GM23338 (cell line): ENCODE data around the gene CXXC1. TPM values are rescaled to one million over a fixed set of nuclear protein-coding genes. Genes with fewer than 3 reads are reported as not detected.

ENCODE experiments used
- ATAC-seq: fragments of 200-7000 bp; cut with Tn5 transposase; 3 replicates; pipeline ENCODE4 v1.9.1; 2020
- DNase-seq: peaks from one replicate; pipeline ENCODE4 v3.0.0-alpha.2; 2015; ENCODE audit warnings: low spot score
- H2AFZ ChIP-seq: fragments of 200-600 bp; sonication (generic); 2 replicates; pipeline ENCODE4 v1.8.0; 2016; ENCODE audit warnings: antibody characterized with exemption, mild to moderate bottlenecking, moderate library complexity
- H3F3A ChIP-seq: fragments of 200-600 bp; sonication (generic); replicated peaks from 2 replicates; pipeline ENCODE4 v1.8.0; 2017; ENCODE audit warnings: antibody characterized with exemption, mixed run types, low read depth
- H3K27ac ChIP-seq: fragments of 200-600 bp; sonication (generic); 2 replicates; pipeline ENCODE4 v1.6.1; 2016; ENCODE audit warnings: low read depth
- H3K27me3 ChIP-seq: fragments of 200-600 bp; sonication (generic); 2 replicates; pipeline ENCODE4 v1.8.0; 2016; ENCODE audit warnings: mild to moderate bottlenecking, mixed run types, moderate library complexity; ENCODE audit not compliant: insufficient read depth
- H3K36me3 ChIP-seq: fragments of 200-600 bp; sonication (generic); 2 replicates; pipeline ENCODE4 v1.8.0; 2016; ENCODE audit warnings: mild to moderate bottlenecking; ENCODE audit not compliant: insufficient read depth
- H3K4me1 ChIP-seq: fragments of 200-600 bp; sonication (generic); 2 replicates; pipeline ENCODE4 v1.8.0; 2016; ENCODE audit warnings: mild to moderate bottlenecking, moderate library complexity; ENCODE audit not compliant: insufficient read depth
- H3K4me2 ChIP-seq: fragments of 200-600 bp; sonication (generic); 2 replicates; pipeline ENCODE4 v1.7.1; 2017; ENCODE audit warnings: mixed run types
- H3K4me3 ChIP-seq: fragments of 200-600 bp; sonication (generic); 2 replicates; pipeline ENCODE4 v1.6.1; 2016; ENCODE audit warnings: mixed run types
- H3K79me2 ChIP-seq: fragments of 200-600 bp; sonication (generic); replicated peaks from 2 replicates; pipeline ENCODE4 v1.8.0; 2017; ENCODE audit warnings: mild to moderate bottlenecking; ENCODE audit not compliant: insufficient read depth
- H3K9me2 ChIP-seq: fragments of 200-600 bp; sonication (generic); 2 replicates; pipeline ENCODE4 v1.8.0; 2017; ENCODE audit not compliant: insufficient read depth
- H4K20me1 ChIP-seq: fragments of 200-600 bp; sonication (generic); replicated peaks from 2 replicates; pipeline ENCODE4 v1.8.0; 2017; ENCODE audit warnings: mild to moderate bottlenecking; ENCODE audit not compliant: insufficient read depth
- H3K27ac Mint-ChIP-seq: 2 replicates; pipeline ENCODE4 v1.8.0; 2020; ENCODE audit warnings: inconsistent platforms, mild to moderate bottlenecking, moderate library complexity, mixed read lengths
- H3K27me3 Mint-ChIP-seq: 3 replicates; pipeline ENCODE4 v1.8.0; 2022; ENCODE audit warnings: low read depth, mild to moderate bottlenecking, moderate library complexity, mixed read lengths, inconsistent platforms; ENCODE audit not compliant: insufficient read depth, poor library complexity
- H3K36me3 Mint-ChIP-seq: 3 replicates; pipeline ENCODE4 v1.8.0; 2021; ENCODE audit warnings: low read depth, mild to moderate bottlenecking, inconsistent platforms, moderate library complexity, mixed read lengths
- H3K4me1 Mint-ChIP-seq: 3 replicates; pipeline ENCODE4 v1.8.0; 2020; ENCODE audit warnings: mild to moderate bottlenecking, inconsistent platforms, mixed read lengths
- H3K4me3 Mint-ChIP-seq: 3 replicates; pipeline ENCODE4 v1.8.0; 2021; ENCODE audit warnings: moderate library complexity, mild to moderate bottlenecking, inconsistent platforms, mixed read lengths
- H3K9me3 Mint-ChIP-seq: 3 replicates; pipeline ENCODE4 v1.8.0; 2020; ENCODE audit warnings: moderate library complexity, mild to moderate bottlenecking, inconsistent platforms, mixed read lengths
- ETS1 ChIP-seq: IDR thresholded peaks from 2 replicates; pipeline ENCODE4 v1.6.1; 2016; ENCODE audit warnings: antibody characterized with exemption
- JUNB ChIP-seq: IDR thresholded peaks from one replicate; pipeline ENCODE4 v1.6.1; 2016; ENCODE audit warnings: antibody characterized with exemption; ENCODE audit not compliant: unreplicated experiment
- POLR2AphosphoS5 ChIP-seq: IDR thresholded peaks from 2 replicates; pipeline ENCODE4 v1.6.1; 2016; ENCODE audit warnings: antibody characterized with exemption, low read depth
- ZNF331 ChIP-seq: fragments of 250-450 bp; sonication (Bioruptor Pico); IDR thresholded peaks from 2 replicates; pipeline ENCODE4 v1.5.0; 2020; ENCODE audit warnings: low read depth, mild to moderate bottlenecking, moderate library complexity
- ZNF462 ChIP-seq: fragments of 250-450 bp; sonication (Bioruptor Pico); IDR thresholded peaks from 2 replicates; pipeline ENCODE4 v1.5.0; 2020; ENCODE audit warnings: mild to moderate bottlenecking, moderate library complexity
- polyA plus RNA-seq: library from polyadenylated mRNA; unstranded; fragments of >200 nt; fragmentation: Nextera tagmentation; extraction: Ambion mirVana; gene quantifications from 2 replicates; pipeline ENCODE4 v1.2.1, GENCODE V29; 2016
- total RNA-seq: library from RNA; depleted of rRNA; stranded (reverse); fragments of >200 nt; shearing (Covaris generic); gene quantifications from 2 replicates; pipeline ENCODE4 v1.2.3, GENCODE V29; 2014

The CXXC1 gene
- total and polyA plus RNA-seq, 2 experiments from 2014 or later: 59.0 to 74.3 TPM

GRCh38 chr18:50313873-50314460 lies 26.5 kb upstream of the CXXC1 start (continued):
- TF ChIP-seq ZNF462 (CRISPR knock-in tag): no peak
- no peak for TF ChIP-seq JUNB
- TF ChIP-seq POLR2AphosphoS5: no peak
- no peak for TF ChIP-seq ZNF331 (CRISPR knock-in tag)

- no peaks in the 10 kb centered on the region for H3K4me1 Mint-ChIP-seq
- Histone ChIP-seq H3K9me2 (no peaks in the 10 kb centered on the region), H3K79me2 (no peaks in the 10 kb centered on the region), H2AFZ (no peak overlapping the region), H4K20me1 (no peaks in the 10 kb centered on the region), H3K4me1 (no peaks in the 10 kb centered on the region), H3K27ac (no peak overlapping the region), H3F3A (no peaks in the 10 kb centered on the region), H3K4me3 (no peak overlapping the region), H3K4me2 (no peak overlapping the region), H3K36me3 (no peaks in the 10 kb centered on the region), H3K27me3 (peaks cover 13% of the 10 kb centered on the region)
- TF ChIP-seq ETS1: no peak
- no peak for TF ChIP-seq POLR2AphosphoS5
- DNase-seq (no peak), ATAC-seq (no peak)
- peaks cover 4% of the 10 kb centered on the region for H3K27me3 Mint-ChIP-seq
- no peaks in the 10 kb centered on the region; the same call in 2 of the 3 replicates for H3K9me3 Mint-ChIP-seq
- no peaks in the 10 kb centered on the region for H3K36me3 Mint-ChIP-seq
- no peak overlapping the region for H3K27ac Mint-ChIP-seq
- no peak overlapping the region for H3K4me3 Mint-ChIP-seq
Measured at GRCh38 chr18:50313031-50313607, 25.6 kb upstream of the CXXC1 start.
